AG10803 (cell line): ENCODE data around the gene ABI3BP.

Experiments
- DNase-seq: peaks from one replicate; pipeline ENCODE4 v3.0.0; 2010; ENCODE audit warnings: low read depth
- H3K4me3 ChIP-seq: 2 replicates; pipeline ENCODE4 v1.5.1; 2011; ENCODE audit warnings: mild to moderate bottlenecking, low read length, control low read depth
- TF ChIP-seq, protein P1 (sequence below): conservative IDR thresholded peaks from 2 replicates; pipeline ENCODE4 v1.5.1; 2011; ENCODE audit warnings: mild to moderate bottlenecking, low read length, control low read depth, inconsistent platforms

Gene ABI3BP

DNA sequence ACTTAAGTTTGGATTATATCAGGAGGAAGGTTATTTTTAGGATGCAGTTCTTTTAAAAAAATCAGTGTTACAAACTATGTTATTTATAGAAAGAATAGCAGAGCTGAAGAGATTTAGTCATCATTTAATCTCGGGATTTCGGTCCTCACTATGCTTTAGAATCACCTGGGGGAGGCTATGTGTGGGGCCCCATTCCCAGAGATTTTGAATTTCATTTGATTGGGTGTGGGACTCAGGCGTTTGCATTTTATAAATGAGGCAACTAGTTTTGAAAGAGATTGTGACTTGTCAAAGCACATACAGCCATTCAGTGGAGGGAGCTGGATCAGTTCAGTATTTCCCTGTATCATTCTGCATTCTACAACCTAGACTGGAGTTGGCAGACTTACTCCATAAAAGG lies 247.1 kb downstream of the ABI3BP start:
- DNase-seq = no peak
- no peak overlapping the region for H3K4me3 ChIP-seq
- TF ChIP-seq, protein P1, sequence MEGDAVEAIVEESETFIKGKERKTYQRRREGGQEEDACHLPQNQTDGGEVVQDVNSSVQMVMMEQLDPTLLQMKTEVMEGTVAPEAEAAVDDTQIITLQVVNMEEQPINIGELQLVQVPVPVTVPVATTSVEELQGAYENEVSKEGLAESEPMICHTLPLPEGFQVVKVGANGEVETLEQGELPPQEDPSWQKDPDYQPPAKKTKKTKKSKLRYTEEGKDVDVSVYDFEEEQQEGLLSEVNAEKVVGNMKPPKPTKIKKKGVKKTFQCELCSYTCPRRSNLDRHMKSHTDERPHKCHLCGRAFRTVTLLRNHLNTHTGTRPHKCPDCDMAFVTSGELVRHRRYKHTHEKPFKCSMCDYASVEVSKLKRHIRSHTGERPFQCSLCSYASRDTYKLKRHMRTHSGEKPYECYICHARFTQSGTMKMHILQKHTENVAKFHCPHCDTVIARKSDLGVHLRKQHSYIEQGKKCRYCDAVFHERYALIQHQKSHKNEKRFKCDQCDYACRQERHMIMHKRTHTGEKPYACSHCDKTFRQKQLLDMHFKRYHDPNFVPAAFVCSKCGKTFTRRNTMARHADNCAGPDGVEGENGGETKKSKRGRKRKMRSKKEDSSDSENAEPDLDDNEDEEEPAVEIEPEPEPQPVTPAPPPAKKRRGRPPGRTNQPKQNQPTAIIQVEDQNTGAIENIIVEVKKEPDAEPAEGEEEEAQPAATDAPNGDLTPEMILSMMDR = no peak

DNA sequence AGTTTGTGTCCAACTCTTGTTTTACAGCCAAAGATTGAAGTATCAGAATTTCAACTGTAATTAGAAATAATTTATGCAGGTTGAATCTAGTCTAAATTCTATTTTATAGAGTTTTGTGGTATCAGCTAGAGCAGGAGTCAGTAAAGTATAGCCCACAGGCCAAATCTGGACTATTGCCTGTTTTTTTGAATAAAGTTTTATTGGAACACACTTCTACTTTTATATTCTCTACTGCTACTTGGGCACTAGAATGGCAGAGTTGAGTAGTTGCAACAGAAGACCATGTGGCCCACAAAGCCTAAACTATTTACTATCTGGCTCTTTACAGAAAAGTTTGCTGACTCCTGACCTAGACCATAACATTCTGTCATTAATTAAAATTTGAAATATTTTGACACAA lies 247.6 kb downstream of the ABI3BP start:
- TF ChIP-seq, protein P1 = no peak
- DNase-seq = no peak

DNA sequence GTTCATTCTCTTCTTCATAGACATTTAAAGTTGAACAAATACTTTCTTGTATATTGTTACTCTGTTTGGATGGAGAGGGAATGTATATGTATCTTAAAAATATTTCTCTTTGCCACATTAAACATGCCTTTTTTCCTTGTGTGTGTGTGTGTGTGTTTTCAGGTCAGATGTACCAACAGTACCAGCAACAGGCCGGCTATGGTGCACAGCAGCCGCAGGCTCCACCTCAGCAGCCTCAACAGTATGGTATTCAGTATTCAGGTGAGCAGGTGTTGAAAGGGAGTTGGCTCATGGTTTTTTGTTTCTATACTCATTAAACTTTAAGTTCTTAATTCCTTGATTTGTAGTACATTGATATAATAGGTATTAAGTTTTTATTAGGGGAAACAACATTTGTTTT lies 248.6 kb downstream of the ABI3BP start:
- TF ChIP-seq, protein P1 = no peak
- no peak overlapping the region for H3K4me3 ChIP-seq
- no peak for DNase-seq

More for the DNA sequence above, 247.6 kb downstream of the ABI3BP start:
- H3K4me3 ChIP-seq = no peak overlapping the region

DNA sequence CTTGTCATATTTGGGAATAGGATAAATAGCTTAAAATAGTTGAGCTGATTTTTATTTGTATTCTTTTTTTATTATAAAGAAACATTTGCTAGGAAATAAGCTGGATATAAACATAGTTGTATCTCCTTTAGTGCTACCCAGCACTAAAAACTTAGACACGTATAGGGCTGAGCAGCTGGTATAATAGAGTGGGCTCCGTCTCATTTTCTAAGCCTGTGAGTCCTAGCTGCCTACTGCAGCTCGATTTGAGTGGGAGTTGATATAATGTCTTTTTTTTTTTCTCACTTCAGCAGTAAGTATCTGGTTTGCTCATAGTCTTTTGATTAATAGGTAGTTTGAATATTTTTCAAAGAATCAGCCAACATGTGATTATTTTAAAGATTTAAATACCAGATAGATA lies 249.7 kb downstream of the ABI3BP start:
- H3K4me3 ChIP-seq = no peak overlapping the region
- no peak for DNase-seq
- TF ChIP-seq, protein P1 = no peak

DNA sequence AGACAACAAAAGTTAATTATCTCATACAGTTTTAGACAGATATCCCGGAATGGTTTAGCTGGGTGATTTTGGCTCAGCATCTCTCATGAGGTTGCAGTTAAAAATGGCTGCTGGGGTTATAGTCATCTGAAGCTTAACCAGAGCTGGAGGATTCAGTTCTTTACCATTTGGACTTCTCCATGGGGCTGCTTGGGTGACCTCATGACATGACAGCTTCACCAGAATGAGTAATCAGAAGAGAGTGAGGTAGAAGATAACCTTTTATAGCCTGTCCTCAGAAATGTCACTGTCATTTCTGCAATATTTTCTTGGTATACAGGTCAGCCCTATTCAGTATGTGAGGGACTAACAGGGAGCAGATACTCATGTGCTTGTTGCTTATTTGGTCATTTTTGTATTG lies 253.0 kb downstream of the ABI3BP start:
- TF ChIP-seq, protein P1 = no peak
- no peak overlapping the region for H3K4me3 ChIP-seq
- DNase-seq = no peak

DNA sequence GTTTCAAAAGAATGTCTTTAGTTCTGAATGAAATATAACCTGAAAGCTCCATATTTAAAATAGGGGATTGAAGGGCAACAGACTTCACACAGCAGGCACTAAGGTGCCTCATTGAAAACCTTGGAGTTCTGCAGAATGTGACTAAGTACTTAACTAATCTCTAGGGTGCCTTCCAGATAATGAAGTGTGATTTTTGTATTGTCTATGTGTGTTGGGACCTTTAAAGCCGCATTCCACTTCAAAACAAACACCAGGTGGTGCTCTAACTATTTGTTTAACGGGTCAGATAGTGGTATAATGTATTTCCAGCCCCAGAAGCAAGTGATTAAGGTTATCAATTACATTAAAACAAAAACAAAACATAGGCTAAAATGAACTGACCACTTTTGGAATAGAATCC lies 255.9 kb downstream of the ABI3BP start:
- no peak overlapping the region for H3K4me3 ChIP-seq
- peak; percentile 37 for DNase-seq
- TF ChIP-seq, protein P1 = peak; percentile 53

DNA sequence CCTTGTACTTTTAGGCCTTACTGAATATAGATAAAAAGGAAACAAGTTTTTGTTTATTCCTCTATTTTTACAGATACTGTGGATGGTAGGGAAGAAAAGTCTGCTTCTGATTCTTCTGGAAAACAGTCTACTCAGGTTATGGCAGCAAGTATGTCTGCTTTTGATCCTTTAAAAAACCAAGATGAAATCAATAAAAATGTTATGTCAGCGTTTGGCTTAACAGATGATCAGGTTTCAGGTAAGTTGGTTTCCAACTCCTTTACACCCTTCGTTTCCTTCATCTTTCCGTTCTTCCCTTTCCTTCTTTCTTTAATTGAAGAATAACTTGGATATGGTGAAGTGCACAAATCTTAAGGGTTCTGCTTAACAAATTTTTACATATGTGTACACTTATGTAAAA lies 260.8 kb downstream of the ABI3BP start:
- TF ChIP-seq, protein P1 = no peak
- no peak for DNase-seq
- no peak overlapping the region for H3K4me3 ChIP-seq
